Stimulated activated CD4-positive, alpha-beta T cell treated with anti-CD3 and anti-CD28 coated beads, Interleukin-15, amount 100 ng/mL, for 24 hours (primary cell): ENCODE data around the gene C19orf38.
"Not testable (repeated sequence)": the region's sequence is repeated elsewhere in the genome, so short reads cannot be mapped to it uniquely, and the experiment has no call there.

Source experiments
- DNase-seq: peaks from one replicate; pipeline ENCODE4 v3.0.0-alpha.2; 2020

The C19orf38 gene

DNA sequence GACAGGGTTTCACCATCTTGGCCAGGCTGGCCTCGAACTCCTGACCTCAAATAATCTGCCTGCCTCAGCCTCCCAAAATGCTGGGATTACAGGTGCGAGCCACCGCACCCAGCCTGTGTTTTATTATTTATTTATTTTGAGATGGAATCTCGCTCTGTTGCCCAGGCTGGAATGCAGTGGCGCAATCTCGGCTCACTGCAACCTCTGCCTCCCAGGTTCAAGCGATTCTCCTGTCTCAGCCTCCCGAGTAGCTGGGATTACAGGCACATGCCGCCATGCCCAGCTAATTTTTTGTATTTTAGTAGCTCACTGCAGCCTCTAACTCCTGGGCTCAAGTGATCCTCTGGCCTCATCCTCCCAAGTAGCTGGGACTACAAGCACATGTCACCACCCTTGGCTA is 29.4 kb downstream of the C19orf38 start:
- DNase-seq = not testable (repeated sequence)

- DNase-seq = no peak
These were observed 30.0 kb downstream of the C19orf38 start for GRCh38 chr19:10878253-10878652.

GRCh38 chr19:10881403-10882107 is 33.3 kb downstream of the C19orf38 start:
- DNase-seq = no peak

GRCh38 chr19:10882108-10882457 is 33.9 kb downstream of the C19orf38 start:
- no peak for DNase-seq

- DNase-seq = no peak
These were observed 36.1 kb downstream of the C19orf38 start for GRCh38 chr19:10884274-10884673.

- DNase-seq = no peak
These were observed 37.3 kb downstream of the C19orf38 start for GRCh38 chr19:10885201-10886169.

GRCh38 chr19:10887616-10888367 is 39.6 kb downstream of the C19orf38 start:
- DNase-seq = no peak

DNA sequence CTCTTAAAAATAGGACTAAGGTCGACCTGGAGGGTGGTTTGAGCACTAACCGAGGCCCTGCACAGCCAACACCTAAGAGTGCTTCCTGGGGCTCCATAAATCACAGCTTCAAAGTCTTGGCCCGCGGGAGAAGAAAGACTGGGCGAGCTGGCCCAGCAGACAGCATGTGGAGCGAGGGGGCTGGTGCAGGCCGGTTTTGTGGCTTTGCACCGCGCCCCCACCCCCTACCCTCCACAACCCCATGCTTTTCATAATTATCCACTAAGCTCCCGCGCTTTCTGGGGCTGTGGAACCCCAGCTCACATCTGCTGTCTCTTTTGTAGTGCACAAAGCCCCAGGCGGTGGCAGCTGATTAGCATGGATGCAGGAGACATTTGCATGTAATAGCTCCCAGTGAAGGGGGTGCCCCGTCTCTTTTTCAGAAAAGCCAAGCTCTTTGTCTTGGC is 40.2 kb downstream of the C19orf38 start:
- no peak for DNase-seq

DNA sequence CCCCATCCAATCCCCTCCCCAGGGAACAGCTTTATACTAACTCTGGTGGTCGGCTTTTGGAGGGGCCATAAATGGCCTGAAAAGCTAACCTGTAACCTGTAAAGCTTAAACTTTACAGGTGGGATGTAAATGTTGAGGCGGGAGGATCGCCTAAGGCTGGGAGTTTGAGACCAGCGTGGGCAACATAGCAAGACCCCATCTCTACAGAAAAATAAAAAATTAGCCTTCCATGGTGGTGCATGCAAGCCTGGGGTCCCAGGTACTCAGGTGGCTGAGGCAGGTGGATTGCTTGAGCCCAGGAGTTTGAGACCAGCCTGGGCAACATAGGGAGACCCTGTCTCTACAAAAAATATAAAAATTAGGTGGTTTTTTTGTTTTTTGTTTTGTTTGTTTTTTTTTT is 41.7 kb downstream of the C19orf38 start:
- DNase-seq = no peak

DNA sequence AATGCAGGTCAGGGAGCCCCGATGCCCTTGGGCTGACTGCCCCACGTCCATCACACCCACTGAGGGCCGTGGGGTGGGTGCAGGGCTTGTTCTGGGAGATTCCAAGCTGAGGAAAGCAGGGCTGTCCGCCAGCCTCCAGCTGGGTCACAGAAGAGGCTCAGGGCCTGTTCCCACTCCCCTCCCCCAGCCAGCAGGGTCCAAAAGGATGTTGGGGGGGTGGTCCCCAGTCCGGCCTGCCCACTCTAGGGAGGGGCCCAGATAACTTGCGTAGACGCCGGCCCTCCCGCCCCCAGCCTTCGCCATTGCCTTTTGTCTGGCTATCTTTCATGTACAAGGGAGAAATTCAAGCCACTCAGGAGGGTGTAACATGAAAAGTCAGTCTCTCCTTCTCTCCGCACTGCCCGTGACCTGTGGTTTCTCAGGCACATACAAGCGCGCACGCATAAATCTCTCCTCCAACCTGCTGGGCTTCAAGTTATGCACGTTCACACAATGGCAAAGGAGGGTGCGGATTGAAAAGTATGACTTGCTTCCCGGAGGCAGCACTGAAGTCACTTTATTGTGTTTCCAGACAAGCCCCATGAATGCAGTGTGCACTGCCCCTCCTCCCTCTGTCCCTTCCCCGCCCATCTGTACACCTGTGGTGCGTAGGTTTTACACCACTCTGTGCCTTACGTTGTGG is 43.3 kb downstream of the C19orf38 start:
- no peak for DNase-seq

DNA sequence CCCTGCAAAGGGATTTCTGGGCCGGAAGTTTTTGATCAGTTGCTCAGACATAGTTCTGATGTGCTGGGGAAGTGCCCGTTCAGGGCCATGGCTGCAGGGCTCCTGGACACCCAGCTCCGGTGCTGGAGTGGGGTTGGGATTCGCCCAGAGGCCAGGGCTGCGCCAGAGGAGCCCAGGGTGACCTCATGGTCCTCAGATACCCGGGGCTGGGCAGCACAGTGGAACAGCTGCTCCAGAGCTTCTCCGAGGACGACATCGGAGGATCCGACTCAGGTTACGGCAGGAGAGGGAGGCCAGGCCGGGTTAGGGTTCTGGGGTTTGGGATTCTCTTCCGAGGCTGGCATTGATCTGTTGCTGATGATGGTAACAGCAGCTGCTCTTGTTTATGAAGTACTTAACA is 44.0 kb downstream of the C19orf38 start:
- no peak for DNase-seq

- no peak for DNase-seq
These were observed 46.6 kb downstream of the C19orf38 start for GRCh38 chr19:10894911-10895213.

DNA sequence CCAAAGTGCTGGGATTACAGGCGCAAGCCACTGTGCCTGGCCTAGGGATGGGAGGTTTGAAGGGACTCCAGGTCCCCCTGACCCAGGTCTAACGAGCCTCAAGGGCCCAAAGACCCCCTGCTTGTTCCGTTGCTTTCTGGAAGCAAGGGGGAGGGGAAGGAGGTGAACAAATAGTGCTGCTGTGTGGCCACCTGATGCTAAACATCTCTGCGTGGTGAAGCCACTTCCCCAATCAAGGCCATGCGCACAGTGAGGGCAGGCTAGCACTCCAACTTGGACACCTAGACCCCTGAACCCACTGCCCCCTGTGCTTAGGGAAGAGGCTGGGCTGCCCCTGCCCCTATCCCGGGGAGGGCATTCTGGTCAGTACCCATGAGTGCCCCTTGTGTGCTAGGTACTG is 47.1 kb downstream of the C19orf38 start:
- DNase-seq = no peak

DNA sequence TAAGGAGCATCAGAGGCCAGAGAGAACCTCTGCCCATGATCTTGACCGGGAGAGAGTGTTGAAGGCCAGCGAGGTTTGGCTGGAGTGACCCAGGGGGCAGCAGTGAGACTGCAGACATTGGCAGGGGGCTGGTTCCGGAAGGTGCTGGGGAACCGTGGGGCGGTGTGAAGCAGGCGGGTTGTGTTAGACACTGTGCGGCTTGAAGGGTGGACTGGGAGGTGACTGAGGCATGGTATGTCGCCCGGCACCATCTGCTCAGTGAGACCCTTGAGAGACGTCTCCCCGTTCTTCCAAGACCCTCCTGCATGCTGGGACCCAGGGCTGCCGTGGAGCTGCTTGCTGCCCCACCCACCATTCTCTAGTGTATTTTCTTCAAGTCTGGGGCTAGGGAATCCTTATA is 47.7 kb downstream of the C19orf38 start:
- DNase-seq = no peak

DNA sequence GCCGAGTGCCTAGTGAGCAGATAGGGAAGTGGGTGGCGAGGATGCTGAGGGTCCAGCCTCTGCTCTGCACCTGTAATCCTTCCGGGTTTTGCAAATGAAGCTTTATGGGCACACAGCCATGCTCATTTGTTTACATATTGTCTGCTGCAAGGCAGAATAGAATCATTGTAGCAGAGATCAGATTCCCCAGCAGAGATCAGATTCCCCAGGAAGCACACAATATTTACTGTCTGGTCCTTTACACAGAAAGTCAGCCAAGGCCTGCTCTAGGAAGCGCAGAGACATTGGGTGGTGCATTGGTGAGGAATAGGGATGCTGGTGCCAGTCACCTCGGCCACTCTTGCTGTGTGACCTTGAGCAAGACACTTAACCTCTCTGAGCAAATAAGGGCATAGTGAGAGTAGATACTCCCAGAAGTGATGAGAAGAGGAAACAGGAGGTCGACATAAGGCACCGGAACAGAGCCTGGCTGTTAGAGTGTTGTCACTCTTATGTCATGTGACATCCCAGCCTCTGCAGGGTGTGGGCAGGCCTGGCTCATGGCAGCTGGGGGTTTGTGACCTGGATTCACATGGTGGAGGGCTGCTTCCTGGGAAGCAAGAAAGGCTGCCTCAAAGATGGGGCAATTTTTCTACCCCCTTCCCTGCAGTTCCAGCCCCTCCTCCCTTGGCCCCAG is 48.8 kb downstream of the C19orf38 start:
- DNase-seq = no peak

DNA sequence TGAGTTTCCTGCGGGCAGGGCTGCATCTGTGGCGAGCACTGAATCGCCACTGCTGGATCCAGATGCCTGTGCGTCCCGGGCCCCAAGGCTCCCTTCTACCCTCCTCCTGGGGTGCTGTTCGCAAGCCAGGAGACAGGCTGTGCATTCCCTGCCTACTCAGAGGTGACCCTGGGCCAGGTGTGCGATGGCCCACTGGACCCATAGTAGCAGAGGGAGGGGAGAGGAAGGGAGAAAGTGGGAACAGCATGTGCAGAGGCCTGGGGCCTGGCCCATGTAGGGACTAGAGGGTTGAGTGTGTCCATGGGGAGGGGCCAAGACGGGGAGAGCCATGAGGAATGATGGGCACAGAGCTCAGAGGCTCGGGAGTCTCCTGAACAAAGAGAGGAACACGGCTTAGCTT is 50.4 kb downstream of the C19orf38 start:
- DNase-seq = no peak

GRCh38 chr19:10899151-10899653 is 51.0 kb downstream of the C19orf38 start:
- no peak for DNase-seq

DNA sequence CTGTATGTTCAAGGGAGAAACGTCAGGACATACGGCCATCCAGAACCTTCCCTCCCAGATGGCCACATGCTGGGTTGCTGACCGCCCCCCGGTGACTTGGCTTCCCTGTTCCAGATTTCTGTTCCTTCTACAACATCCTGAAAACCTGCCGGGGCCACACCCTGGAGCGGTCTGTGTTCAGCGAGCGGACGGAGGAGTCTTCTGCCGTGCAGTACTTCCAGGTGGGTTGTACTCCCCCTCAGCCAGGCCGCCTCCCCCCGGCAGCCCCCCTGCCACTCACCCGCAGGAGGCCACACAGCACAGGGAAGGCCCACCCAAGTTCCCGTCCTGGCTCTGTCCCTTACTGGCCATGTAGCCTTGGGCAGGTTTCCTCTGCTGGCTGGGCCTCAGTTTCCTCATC is 59.7 kb downstream of the C19orf38 start:
- DNase-seq = no peak

DNA sequence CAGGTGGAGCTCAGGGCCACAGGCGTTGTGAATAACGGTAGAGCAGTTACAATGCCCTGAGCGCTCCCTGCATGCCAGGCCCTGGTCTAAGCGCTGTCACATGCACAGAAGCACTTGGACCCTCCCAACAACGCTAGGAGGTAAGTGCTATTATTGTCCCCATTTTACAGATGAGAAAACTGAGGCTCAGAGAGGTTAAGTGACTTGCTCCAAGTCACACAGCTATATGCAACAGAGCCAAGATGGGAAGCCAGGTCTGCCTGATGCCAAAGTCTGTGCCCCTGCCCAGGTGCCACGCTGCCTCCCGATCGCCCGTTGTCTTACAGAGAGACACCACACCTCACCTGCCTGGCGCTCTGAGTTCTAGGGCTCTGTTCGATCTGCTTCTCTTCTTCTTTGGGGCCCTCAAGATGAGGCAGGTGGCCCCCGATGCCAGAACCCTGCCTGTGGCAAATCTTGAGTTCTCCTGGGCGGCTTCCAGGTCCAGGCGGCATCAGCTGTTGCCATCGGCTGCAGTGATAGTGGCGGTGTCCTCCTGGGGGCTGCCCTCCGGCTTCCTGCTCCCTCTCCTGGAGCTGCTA is 60.3 kb downstream of the C19orf38 start:
- no peak for DNase-seq

DNA sequence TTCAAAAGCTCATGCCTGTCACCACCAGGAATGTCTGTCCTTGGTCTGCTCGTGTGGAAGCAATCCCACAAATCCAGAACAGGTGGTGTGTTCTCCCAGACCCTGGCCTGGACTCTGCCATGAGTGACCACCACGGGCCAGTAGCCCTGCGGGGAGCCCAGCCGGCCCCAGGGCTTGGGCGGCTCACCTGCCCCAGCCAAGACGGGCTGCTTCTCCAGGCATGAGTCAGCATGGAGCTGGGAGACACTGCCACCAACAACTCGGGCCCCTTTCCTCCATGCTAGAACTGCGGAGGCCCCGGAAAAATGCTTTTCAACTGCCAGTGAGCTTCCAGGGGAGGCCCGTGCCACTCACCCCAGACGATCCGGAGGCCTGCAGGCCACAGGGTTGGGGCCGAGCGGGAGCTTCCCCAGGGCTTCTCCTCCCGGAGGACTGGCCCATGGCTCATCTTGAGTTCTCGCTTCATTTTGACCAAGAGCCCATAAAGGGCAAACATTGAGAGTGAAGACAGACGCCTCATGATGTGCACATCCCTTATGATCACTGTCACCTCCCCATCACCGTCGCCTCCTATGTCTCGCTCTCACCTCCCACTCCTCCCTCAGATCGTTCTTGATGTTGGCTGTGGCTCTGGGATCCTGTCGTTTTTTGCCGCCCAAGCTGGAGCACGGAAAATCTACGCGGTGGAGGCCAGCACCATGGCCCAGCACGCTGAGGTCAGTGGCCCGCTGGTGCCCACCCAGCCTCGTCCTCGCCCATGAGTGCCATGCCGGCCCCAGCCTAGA is 63.6 kb downstream of the C19orf38 start:
- DNase-seq = no peak

DNA sequence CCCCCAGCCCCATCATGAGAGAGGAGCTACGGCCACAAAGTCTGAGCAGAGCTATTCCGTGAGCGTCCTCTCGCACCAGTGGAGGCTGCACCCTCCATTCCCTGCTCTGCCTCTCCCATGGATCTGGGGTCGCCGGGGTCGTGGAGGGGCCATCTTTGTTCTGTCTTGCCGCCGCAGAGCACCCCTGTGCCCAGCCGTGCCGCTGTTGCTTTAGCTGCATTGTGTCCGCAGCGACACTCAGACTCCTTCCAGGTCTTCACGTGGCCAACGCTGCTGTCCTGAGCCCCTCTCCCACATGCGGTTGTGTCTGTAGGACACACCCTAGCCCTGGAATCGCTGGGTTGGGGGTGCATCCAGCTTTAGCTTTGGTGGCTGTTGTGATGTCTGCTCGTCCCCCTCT is 64.4 kb downstream of the C19orf38 start:
- no peak for DNase-seq
